ENCODE data around the gene LAMA1.

- TF ChIP-seq CTCF (conservative IDR thresholded peaks at IDR 0.05) (no peak), ZFX (IDR thresholded peaks at IDR 0.05) (no peak)
These were observed 82.7 kb downstream of the LAMA1 start for GRCh38 chr18:7034924-7035323.
